Sigmoid colon (tissue), 4 donors: ENCODE data around the gene TMEM63C.

ENCODE experiments used
- CTCF ChIP-seq, 4 experiments: fragments of 450-650 bp in 3 of 4; fragments of 200-600 bp in 1 of 4; IDR thresholded peaks; one replicate each; pipeline ENCODE4 v1.5.1; 2016 to 2019; ENCODE audit warnings: antibody characterized with exemption in 4 of 4, mild to moderate bottlenecking in 3 of 4, moderate library complexity in 2 of 4
- EP300 ChIP-seq, 4 donors: sonication (generic); formaldehyde crosslinking; IDR thresholded peaks; one replicate each; pipeline ENCODE4 v1.6.1; 2017; ENCODE audit warnings: antibody characterized with exemption in 4 of 4
- POLR2A ChIP-seq, 2 donors: fragments of 450-650 bp; IDR thresholded peaks; one replicate each; pipeline ENCODE4 v1.6.1; 2016; ENCODE audit warnings: antibody characterized with exemption in 2 of 2, mild to moderate bottlenecking in 2 of 2, moderate library complexity in 2 of 2

GRCh38 chr14:77157740-77158139, 23.9 kb upstream of the TMEM63C start:
- no peak for TF ChIP-seq CTCF (IDR thresholded peaks at IDR 0.05)
- no peak for TF ChIP-seq POLR2A (IDR thresholded peaks at IDR 0.05)
- TF ChIP-seq EP300 (IDR thresholded peaks at IDR 0.05) = no peak
